Peyer's patch (tissue), 4 donors: Measurements from ENCODE around the gene CASP12. TPM values are rescaled to one million over a fixed set of nuclear protein-coding genes. Genes with fewer than 3 reads are reported as not detected.
"Not testable (repeated sequence)": the region's sequence is repeated elsewhere in the genome, so short reads cannot be mapped to it uniquely, and the experiment has no call there.

Source experiments
- DNase-seq, 3 donors: peaks; one replicate each; pipeline ENCODE4 v3.0.0-alpha.2; 2017 to 2019
- H3K27ac ChIP-seq, 4 donors: fragments of 200-600 bp; sonication (generic); one replicate each; pipeline ENCODE4 v1.5.1; 2016 to 2019
- H3K27me3 ChIP-seq, 2 donors: fragments of 200-600 bp; sonication (generic); one replicate each; pipeline ENCODE4 v1.5.1; 2019
- H3K36me3 ChIP-seq, 3 donors: fragments of 200-600 bp; sonication (generic); one replicate each; pipeline ENCODE4 v1.5.1; 2016 to 2019
- H3K4me1 ChIP-seq, 4 donors: fragments of 200-600 bp; sonication (generic); one replicate each; pipeline ENCODE4 v1.5.1; 2016 to 2019
- H3K4me3 ChIP-seq, 4 donors: fragments of 200-600 bp; sonication (generic); 1 replicate in 3 of 4; 2 replicates in 1 of 4; pipeline ENCODE4 v1.5.1; 2016 to 2019; ENCODE audit warnings: mild to moderate bottlenecking in 1 of 4
- H3K9me3 ChIP-seq, 4 donors: fragments of 200-600 bp; sonication (generic); one replicate each; pipeline ENCODE4 v1.5.1; 2016 to 2019; ENCODE audit warnings: mild to moderate bottlenecking in 1 of 4
- POLR2A ChIP-seq, 2 donors: fragments of 450-650 bp; IDR thresholded peaks; one replicate each; pipeline ENCODE4 v1.5.1; 2017; ENCODE audit warnings: antibody characterized with exemption in 2 of 2, mild to moderate bottlenecking in 2 of 2, moderate library complexity in 2 of 2
- total RNA-seq, 4 donors: library from RNA; depleted of rRNA; stranded (reverse); fragments of >200 nt; gene quantifications; one replicate each; pipeline ENCODE4 v1.1.0, GENCODE V29; 2016
- TF ChIP-seq, protein P1 (sequence below), 6 experiments: fragments of 450-650 bp in 4 of 6; fragments of 200-600 bp in 2 of 6; sonication (generic) in 1 of 6; IDR thresholded peaks; one replicate each; pipeline ENCODE4 v1.5.1; 2017 to 2019; ENCODE audit warnings: antibody characterized with exemption in 6 of 6, mild to moderate bottlenecking in 3 of 6, moderate library complexity in 1 of 6

CASP12 gene
- total RNA-seq: 1 to 10 TPM in 1 of 4 donors, not detected in 3; 1.3 TPM

DNA sequence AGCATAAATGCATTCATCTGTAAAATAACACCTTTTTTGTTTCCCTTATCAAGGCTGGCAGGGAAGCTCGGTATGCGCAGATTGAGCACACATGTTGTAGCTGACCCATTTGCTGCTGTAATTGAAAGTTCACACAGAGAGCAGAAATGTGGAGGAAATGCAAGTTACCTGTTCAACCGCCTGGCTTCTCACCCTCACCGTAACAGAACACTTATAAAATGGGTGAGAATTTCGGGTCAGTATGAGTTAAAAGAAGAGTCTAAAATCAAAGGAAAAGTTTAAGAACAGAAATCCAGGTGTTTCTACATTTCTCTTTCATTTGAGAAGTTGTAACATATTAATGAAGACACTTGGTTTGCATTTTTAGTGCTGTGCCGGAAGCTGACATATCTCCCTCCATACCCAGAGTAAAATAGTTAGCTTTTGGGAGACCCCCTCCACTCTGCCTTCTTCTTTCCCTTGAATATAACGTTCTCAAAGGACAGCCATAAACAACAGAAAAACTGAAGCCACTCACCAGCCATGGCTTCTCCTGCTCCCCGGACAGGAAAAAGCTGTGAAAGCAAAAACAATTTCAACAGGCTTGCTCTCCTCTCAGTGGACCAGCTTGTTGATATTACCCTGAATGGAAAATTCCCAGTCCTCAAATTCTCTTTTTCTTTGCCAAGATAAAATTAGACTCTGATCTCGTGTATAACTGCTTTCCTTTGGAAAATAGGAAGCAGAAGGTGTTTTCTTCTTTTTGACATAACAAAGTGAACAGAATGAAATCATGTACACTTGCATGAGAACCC lies at the start of gene CASP12:
TSS of gene CASP12 (minus strand) at position 570 of the 794 bp plus-strand sequence.
- DNase-seq: no peak
- H3K4me1 ChIP-seq: no peaks in the 10 kb centered on the region
- peak within 1 kb of the TSS; percentile 1 to 34 (median 24) for H3K4me3 ChIP-seq
- no peaks in the 10 kb centered on the region for H3K36me3 ChIP-seq
- peak within 1 kb of the TSS; percentile 42 to 63 (median 54) for H3K27ac ChIP-seq
- no peak for TF ChIP-seq POLR2A (IDR thresholded peaks at IDR 0.05)
- TF ChIP-seq, protein P1, sequence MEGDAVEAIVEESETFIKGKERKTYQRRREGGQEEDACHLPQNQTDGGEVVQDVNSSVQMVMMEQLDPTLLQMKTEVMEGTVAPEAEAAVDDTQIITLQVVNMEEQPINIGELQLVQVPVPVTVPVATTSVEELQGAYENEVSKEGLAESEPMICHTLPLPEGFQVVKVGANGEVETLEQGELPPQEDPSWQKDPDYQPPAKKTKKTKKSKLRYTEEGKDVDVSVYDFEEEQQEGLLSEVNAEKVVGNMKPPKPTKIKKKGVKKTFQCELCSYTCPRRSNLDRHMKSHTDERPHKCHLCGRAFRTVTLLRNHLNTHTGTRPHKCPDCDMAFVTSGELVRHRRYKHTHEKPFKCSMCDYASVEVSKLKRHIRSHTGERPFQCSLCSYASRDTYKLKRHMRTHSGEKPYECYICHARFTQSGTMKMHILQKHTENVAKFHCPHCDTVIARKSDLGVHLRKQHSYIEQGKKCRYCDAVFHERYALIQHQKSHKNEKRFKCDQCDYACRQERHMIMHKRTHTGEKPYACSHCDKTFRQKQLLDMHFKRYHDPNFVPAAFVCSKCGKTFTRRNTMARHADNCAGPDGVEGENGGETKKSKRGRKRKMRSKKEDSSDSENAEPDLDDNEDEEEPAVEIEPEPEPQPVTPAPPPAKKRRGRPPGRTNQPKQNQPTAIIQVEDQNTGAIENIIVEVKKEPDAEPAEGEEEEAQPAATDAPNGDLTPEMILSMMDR (IDR thresholded peaks at IDR 0.05): no peak
- H3K27me3 ChIP-seq: no peaks in the 10 kb centered on the region
- H3K9me3 ChIP-seq: no peaks in the 10 kb centered on the region

DNA sequence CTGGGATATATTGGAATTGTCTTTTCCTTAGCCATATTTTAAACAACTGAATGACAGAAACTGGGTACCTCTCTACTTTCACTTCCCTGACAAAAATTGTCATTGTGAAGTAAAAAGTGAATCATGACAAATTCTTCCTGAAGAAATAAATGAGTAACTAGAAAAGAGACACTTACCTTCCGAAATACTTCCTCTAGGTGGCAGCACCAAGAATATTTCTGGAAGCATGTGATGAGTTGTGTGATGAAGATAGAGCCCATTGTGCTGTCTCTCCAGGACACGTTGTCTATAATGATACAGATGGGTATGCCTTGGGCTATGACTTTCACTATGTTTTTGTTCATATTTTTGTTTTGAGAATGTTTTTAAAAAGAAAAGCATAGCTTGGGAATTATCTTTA lies 48.6 kb upstream of the CASP12 start:
- TF ChIP-seq, protein P1 (IDR thresholded peaks at IDR 0.05): peak; percentile 33 to 71 (median 66)
- no peak for TF ChIP-seq POLR2A (IDR thresholded peaks at IDR 0.05)
- H3K9me3 ChIP-seq: no peaks in the 10 kb centered on the region
- H3K36me3 ChIP-seq: peaks cover 0 to 71% (median 0%) of the 10 kb centered on the region in 3 donors
- peak in 2 of 3 donors; percentile 24 to 57 for DNase-seq
- no peaks in the 10 kb centered on the region for H3K27me3 ChIP-seq
- H3K4me3 ChIP-seq: no peak overlapping the region
- no peak overlapping the region for H3K27ac ChIP-seq
- H3K4me1 ChIP-seq: no peaks in the 10 kb centered on the region

DNA sequence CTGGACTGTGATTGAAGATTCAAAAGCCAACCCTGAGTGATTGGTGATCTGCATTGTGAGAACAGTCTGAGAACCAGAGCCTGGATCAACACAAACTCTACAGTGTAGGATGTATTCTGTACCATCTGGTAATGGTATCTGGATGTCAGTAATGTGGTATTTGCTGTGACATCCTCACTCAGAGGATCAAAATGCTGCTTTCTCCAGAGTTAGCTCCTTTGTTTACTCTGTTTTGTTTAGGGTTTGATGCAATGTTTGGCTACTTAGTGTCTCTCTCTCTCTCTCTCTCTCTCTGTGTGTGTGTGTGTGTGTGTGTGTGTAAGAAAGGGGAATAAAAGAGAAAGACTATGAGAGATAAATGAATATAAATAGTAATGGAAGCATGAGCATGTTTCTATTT lies 45.8 kb upstream of the CASP12 start:
- H3K4me3 ChIP-seq: no peak overlapping the region
- H3K27ac ChIP-seq: no peak overlapping the region
- H3K9me3 ChIP-seq: no peaks in the 10 kb centered on the region
- no peaks in the 10 kb centered on the region for H3K27me3 ChIP-seq
- TF ChIP-seq POLR2A (IDR thresholded peaks at IDR 0.05): no peak
- TF ChIP-seq, protein P1 (IDR thresholded peaks at IDR 0.05): no peak
- DNase-seq: no peak
- H3K4me1 ChIP-seq: no peaks in the 10 kb centered on the region
- H3K36me3 ChIP-seq: peaks cover 0 to 43% (median 0%) of the 10 kb centered on the region in 3 donors

DNA sequence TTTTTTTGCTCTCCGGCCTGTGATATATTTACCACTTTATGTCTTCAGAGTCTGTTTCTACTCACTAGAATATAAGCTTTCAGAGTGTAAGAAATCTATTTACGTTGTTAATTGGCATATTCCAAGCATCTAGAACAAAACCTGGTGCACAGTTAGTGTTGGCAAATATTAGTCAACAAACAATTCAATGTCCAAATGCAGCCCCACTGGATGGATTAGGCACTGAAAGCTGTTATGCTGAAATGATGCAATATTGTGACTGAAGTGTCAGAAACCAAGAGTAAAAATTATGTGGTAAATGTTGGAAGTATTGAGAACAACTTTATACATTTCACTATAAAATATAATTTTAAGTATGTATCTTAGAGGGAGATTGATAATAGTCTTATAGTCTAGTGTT lies 45.3 kb upstream of the CASP12 start:
- Histone ChIP-seq H3K9me3 (no peaks in the 10 kb centered on the region), H3K4me1 (no peaks in the 10 kb centered on the region), H3K27me3 (no peaks in the 10 kb centered on the region), H3K27ac (no peak overlapping the region), H3K36me3 (peaks cover 0 to 38% (median 0%) of the 10 kb centered on the region in 3 donors), H3K4me3 (no peak overlapping the region)
- no peak for TF ChIP-seq POLR2A (IDR thresholded peaks at IDR 0.05)
- no peak for DNase-seq

DNA sequence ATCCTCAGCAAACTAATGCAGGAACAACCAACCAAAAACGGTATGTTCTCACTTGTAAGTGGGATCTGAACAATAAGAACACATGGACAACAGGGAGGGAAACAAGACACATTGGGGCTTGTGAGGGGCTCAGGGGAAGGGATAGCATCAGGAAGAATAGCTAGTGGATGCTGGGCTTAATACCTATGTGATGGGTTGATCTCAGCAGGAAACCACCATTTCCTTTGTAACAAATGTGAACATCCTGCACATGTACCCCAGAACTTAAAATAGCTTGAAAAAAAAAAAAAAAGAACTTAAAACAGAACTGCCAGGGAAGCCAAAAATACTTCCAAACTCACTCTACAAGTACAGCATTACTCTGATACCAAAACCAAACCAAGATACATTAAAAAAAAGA lies 36.3 kb upstream of the CASP12 start:
- Histone ChIP-seq H3K36me3 (no peaks in the 10 kb centered on the region), H3K27me3 (no peaks in the 10 kb centered on the region), H3K27ac (peak overlapping the region in 1 of 4 donors; percentile 38), H3K4me3 (no peak overlapping the region), H3K4me1 (peaks cover 0 to 19% (median 0%) of the 10 kb centered on the region in 4 donors), H3K9me3 (no peaks in the 10 kb centered on the region)
- TF ChIP-seq POLR2A (IDR thresholded peaks at IDR 0.05): no peak
- TF ChIP-seq, protein P1 (IDR thresholded peaks at IDR 0.05): no peak
- no peak for DNase-seq

DNA sequence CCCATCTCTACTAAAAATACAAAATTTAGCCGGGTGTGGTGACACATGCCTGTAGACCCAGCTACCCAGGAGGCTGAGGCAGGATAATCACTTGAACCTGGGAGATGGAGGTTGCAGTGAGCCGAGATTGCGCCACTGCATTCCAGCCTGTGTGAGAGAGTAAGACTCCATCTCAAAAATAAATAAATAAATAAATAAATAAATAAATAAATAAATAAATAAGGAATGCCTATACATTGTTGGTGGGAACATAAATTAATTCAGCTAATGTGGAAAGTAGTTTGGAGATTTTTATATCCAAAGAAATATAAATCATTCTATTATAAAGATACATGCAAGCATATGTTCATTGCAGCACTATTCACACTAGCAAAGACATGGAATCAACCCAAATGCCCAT lies 35.8 kb upstream of the CASP12 start:
- not testable (repeated sequence) for H3K9me3 ChIP-seq, H3K27me3 ChIP-seq

More for the DNA sequence above, 35.8 kb upstream of the CASP12 start:
- not testable (repeated sequence) for H3K36me3 ChIP-seq, DNase-seq, H3K27ac ChIP-seq, H3K4me3 ChIP-seq
- peaks cover 0 to 19% (median 0%) of the 10 kb centered on the region in 4 donors for H3K4me1 ChIP-seq
